ENCODE data around the gene CHCHD6. TPM values are rescaled to one million over a fixed set of nuclear protein-coding genes. Genes with fewer than 3 reads are reported as not detected.
A peak's percentile ranks its signal among the peaks of the same experiment; 100 is the strongest.

CHCHD6 gene
- total and polyA plus RNA-seq, 2 experiments from 2014 or later = 15.8 to 21.4 TPM

DNA sequence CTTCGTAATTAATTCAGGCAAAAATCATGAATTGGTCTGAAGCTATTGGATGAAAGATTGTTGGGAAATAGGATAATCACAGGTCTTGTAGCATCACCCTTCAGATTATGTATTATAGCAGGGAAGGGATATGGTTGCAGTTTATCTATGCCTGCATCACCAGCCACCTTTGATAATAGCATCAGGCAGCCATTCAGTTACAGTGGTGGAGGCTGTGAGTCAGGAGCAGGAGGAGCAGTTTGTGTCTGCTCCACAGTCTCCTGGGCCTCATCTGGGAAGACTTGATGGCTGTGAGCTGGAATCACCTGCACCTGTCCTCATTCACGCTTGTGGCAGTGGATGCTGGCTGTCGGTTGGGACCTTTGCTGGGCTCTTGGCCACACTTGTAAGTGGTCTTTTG lies 174.6 kb downstream of the CHCHD6 start:
- Histone ChIP-seq H3K4me2 (ENCODE audit: unreplicated experiment) (no peak overlapping the region), H2AFZ (no peak overlapping the region), H3F3A (ENCODE audit: insufficient read depth) (no peaks in the 10 kb centered on the region), H3K9me2 (ENCODE audit: insufficient read depth) (no peaks in the 10 kb centered on the region), H4K20me1 (ENCODE audit: insufficient read depth) (no peaks in the 10 kb centered on the region), H3K9ac (no peak overlapping the region), H3K27ac (no peak overlapping the region), H3K36me3 (ENCODE audit: low read depth) (no peaks in the 10 kb centered on the region), H3K27me3 (replicated peaks; ENCODE audit: insufficient read depth) (no peaks in the 10 kb centered on the region), H3K4me1 (ENCODE audit: insufficient read depth) (peaks cover 7% of the 10 kb centered on the region), H3K4me3 (no peak overlapping the region), H3K9me3 (ENCODE audit: low read depth) (no peaks in the 10 kb centered on the region), H3K79me2 (ENCODE audit: insufficient read depth) (no peaks in the 10 kb centered on the region)
- DNase-seq = no peak
- TF ChIP-seq EZH2 (IDR thresholded peaks at IDR 0.05; ENCODE audit: insufficient read depth, poor library complexity, severe bottlenecking) (no peak), EZH2phosphoT487 (IDR thresholded peaks at IDR 0.05; ENCODE audit: insufficient read depth, low read depth) (no peak)
- WGBS, 2 experiments (ENCODE audit: low coverage in 1 of 2, low lambda C conversion rate in 2 of 2, missing lambda C conversion rate in 2 of 2) = 97 to 98% methylated on average over 3 of the region's 3 CpGs
- in situ Hi-C loops (cut with MboI) = no loop called here

DNA sequence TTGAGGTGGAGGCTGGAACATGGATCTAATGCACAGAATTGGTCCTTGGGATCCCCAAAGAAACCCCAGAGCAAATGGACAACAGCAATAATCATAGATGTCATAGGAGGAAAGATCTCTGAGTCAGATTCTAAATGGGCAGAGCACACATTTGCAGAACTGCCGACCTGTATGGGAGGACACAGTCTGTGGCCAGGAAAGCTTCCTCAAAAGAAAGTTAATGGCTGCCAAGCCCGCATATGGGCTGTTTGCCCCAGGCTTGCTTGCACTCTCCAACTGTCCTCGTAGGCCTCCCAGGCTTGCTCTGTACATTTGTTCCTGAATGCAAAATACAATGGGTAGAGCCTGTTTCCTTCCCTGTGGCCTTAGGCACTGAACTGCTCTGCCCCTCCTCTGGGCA lies 176.9 kb downstream of the CHCHD6 start:
- Histone ChIP-seq H3K9me3 (ENCODE audit: low read depth) (no peaks in the 10 kb centered on the region), H3K9ac (no peak overlapping the region), H3K9me2 (ENCODE audit: insufficient read depth) (no peaks in the 10 kb centered on the region), H3K79me2 (ENCODE audit: insufficient read depth) (no peaks in the 10 kb centered on the region), H3F3A (ENCODE audit: insufficient read depth) (no peaks in the 10 kb centered on the region), H2AFZ (no peak overlapping the region), H4K20me1 (ENCODE audit: insufficient read depth) (no peaks in the 10 kb centered on the region), H3K27me3 (replicated peaks; ENCODE audit: insufficient read depth) (no peaks in the 10 kb centered on the region), H3K4me3 (no peak overlapping the region), H3K4me1 (ENCODE audit: insufficient read depth) (peaks cover 10% of the 10 kb centered on the region), H3K36me3 (ENCODE audit: low read depth) (no peaks in the 10 kb centered on the region), H3K4me2 (ENCODE audit: unreplicated experiment) (no peak overlapping the region), H3K27ac (no peak overlapping the region)
- no peak for DNase-seq
- in situ Hi-C loops (cut with MboI) = no loop called here
- WGBS, 2 experiments (ENCODE audit: low coverage in 1 of 2, low lambda C conversion rate in 2 of 2, missing lambda C conversion rate in 2 of 2) = 82 to 85% methylated on average over 3 of the region's 3 CpGs
- TF ChIP-seq EZH2phosphoT487 (IDR thresholded peaks at IDR 0.05; ENCODE audit: insufficient read depth, low read depth) = no peak
- no peak for TF ChIP-seq EZH2 (IDR thresholded peaks at IDR 0.05; ENCODE audit: insufficient read depth, poor library complexity, severe bottlenecking)

- in situ Hi-C loops (cut with MboI) = no loop called here
- no peak overlapping the region for H3K27ac ChIP-seq
- WGBS, 2 experiments (ENCODE audit: low coverage in 1 of 2, low lambda C conversion rate in 2 of 2, missing lambda C conversion rate in 2 of 2) = 91 to 96% methylated on average over 6 of the region's 6 CpGs
Measured at GRCh38 chr3:126881861-126882260, 177.8 kb downstream of the CHCHD6 start.

GRCh38 chr3:126883241-126883640 lies 179.2 kb downstream of the CHCHD6 start:
- no peak overlapping the region for H3K4me2 ChIP-seq (ENCODE audit: unreplicated experiment)
- no peaks in the 10 kb centered on the region for H4K20me1 ChIP-seq (ENCODE audit: insufficient read depth)
- no peak for TF ChIP-seq EZH2 (IDR thresholded peaks at IDR 0.05; ENCODE audit: insufficient read depth, poor library complexity, severe bottlenecking)
- TF ChIP-seq EZH2phosphoT487 (IDR thresholded peaks at IDR 0.05; ENCODE audit: insufficient read depth, low read depth) = no peak
- H3K27me3 ChIP-seq (replicated peaks; ENCODE audit: insufficient read depth) = no peaks in the 10 kb centered on the region
- no peaks in the 10 kb centered on the region for H3K9me3 ChIP-seq (ENCODE audit: low read depth)
- no peaks in the 10 kb centered on the region for H3K79me2 ChIP-seq (ENCODE audit: insufficient read depth)
- no peak overlapping the region for H3K27ac ChIP-seq
- peaks cover 10% of the 10 kb centered on the region for H3K4me1 ChIP-seq (ENCODE audit: insufficient read depth)
- no peak overlapping the region for H3K4me3 ChIP-seq
- H2AFZ ChIP-seq = no peak overlapping the region
- WGBS, 2 experiments (ENCODE audit: low coverage in 1 of 2, low lambda C conversion rate in 2 of 2, missing lambda C conversion rate in 2 of 2) = 59 to 67% methylated on average over 7 of the region's 7 CpGs
- no peaks in the 10 kb centered on the region for H3K36me3 ChIP-seq (ENCODE audit: low read depth)
- no peak overlapping the region for H3K9ac ChIP-seq
- in situ Hi-C loops (cut with MboI) = no loop called here
- peak; percentile 48 for DNase-seq
- H3K9me2 ChIP-seq (ENCODE audit: insufficient read depth) = no peaks in the 10 kb centered on the region
- H3F3A ChIP-seq (ENCODE audit: insufficient read depth) = no peaks in the 10 kb centered on the region

More at GRCh38 chr3:126881861-126882260, 177.8 kb downstream of the CHCHD6 start:
- no peaks in the 10 kb centered on the region for H4K20me1 ChIP-seq (ENCODE audit: insufficient read depth)
- no peak for TF ChIP-seq EZH2phosphoT487 (IDR thresholded peaks at IDR 0.05; ENCODE audit: insufficient read depth, low read depth)
- no peak for TF ChIP-seq EZH2 (IDR thresholded peaks at IDR 0.05; ENCODE audit: insufficient read depth, poor library complexity, severe bottlenecking)
- peaks cover 10% of the 10 kb centered on the region for H3K4me1 ChIP-seq (ENCODE audit: insufficient read depth)
- no peak for DNase-seq
- H3K9ac ChIP-seq = no peak overlapping the region
- H3K9me3 ChIP-seq (ENCODE audit: low read depth) = no peaks in the 10 kb centered on the region
- no peak overlapping the region for H2AFZ ChIP-seq
- no peaks in the 10 kb centered on the region for H3K27me3 ChIP-seq (replicated peaks; ENCODE audit: insufficient read depth)
- no peaks in the 10 kb centered on the region for H3K36me3 ChIP-seq (ENCODE audit: low read depth)
- H3K9me2 ChIP-seq (ENCODE audit: insufficient read depth) = no peaks in the 10 kb centered on the region
- no peaks in the 10 kb centered on the region for H3F3A ChIP-seq (ENCODE audit: insufficient read depth)
- H3K79me2 ChIP-seq (ENCODE audit: insufficient read depth) = no peaks in the 10 kb centered on the region
- no peak overlapping the region for H3K4me3 ChIP-seq
- no peak overlapping the region for H3K4me2 ChIP-seq (ENCODE audit: unreplicated experiment)

DNA sequence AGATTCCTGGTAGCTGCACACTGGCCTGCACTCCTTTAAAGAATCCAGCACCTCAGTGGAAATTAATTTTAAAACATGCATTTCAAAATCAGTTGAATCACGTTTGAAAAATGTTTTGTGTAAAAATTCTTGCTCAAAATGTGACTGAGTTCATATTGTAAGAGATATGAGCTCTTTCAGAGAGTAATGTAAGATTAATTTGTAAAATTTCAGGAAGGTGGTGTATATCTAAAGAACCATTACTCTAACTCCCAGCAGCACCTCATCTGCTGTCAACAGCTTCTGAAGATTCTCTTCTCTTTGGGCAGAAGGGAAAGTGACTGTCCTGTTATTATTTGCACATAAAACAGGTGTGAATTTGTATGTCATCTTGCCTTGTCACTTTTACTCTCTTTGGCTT lies 181.4 kb downstream of the CHCHD6 start:
- Histone ChIP-seq H3K4me3 (no peak overlapping the region), H3K9me2 (ENCODE audit: insufficient read depth) (no peaks in the 10 kb centered on the region), H3K4me2 (ENCODE audit: unreplicated experiment) (no peak overlapping the region), H3K4me1 (ENCODE audit: insufficient read depth) (peaks cover 10% of the 10 kb centered on the region), H3K36me3 (ENCODE audit: low read depth) (no peaks in the 10 kb centered on the region), H3K9me3 (ENCODE audit: low read depth) (no peaks in the 10 kb centered on the region), H2AFZ (no peak overlapping the region), H3K27me3 (replicated peaks; ENCODE audit: insufficient read depth) (no peaks in the 10 kb centered on the region), H3K9ac (no peak overlapping the region), H3K79me2 (ENCODE audit: insufficient read depth) (no peaks in the 10 kb centered on the region), H3F3A (ENCODE audit: insufficient read depth) (no peaks in the 10 kb centered on the region), H4K20me1 (ENCODE audit: insufficient read depth) (no peaks in the 10 kb centered on the region), H3K27ac (no peak overlapping the region)
- in situ Hi-C loops (cut with MboI) = no loop called here
- no peak for DNase-seq
- TF ChIP-seq EZH2phosphoT487 (IDR thresholded peaks at IDR 0.05; ENCODE audit: insufficient read depth, low read depth) (no peak), EZH2 (IDR thresholded peaks at IDR 0.05; ENCODE audit: insufficient read depth, poor library complexity, severe bottlenecking) (no peak)
- 48 to 60% methylated on average over 1 of the region's 1 CpG for WGBS, 2 experiments (ENCODE audit: low coverage in 1 of 2, low lambda C conversion rate in 2 of 2, missing lambda C conversion rate in 2 of 2)
